Measurements from ENCODE around the gene SP4. TPM values are rescaled to one million over a fixed set of nuclear protein-coding genes. Genes with fewer than 3 reads are reported as not detected.

SP4 gene
- 4.8 and 6.8 TPM in 2 replicates for total RNA-seq

DNA sequence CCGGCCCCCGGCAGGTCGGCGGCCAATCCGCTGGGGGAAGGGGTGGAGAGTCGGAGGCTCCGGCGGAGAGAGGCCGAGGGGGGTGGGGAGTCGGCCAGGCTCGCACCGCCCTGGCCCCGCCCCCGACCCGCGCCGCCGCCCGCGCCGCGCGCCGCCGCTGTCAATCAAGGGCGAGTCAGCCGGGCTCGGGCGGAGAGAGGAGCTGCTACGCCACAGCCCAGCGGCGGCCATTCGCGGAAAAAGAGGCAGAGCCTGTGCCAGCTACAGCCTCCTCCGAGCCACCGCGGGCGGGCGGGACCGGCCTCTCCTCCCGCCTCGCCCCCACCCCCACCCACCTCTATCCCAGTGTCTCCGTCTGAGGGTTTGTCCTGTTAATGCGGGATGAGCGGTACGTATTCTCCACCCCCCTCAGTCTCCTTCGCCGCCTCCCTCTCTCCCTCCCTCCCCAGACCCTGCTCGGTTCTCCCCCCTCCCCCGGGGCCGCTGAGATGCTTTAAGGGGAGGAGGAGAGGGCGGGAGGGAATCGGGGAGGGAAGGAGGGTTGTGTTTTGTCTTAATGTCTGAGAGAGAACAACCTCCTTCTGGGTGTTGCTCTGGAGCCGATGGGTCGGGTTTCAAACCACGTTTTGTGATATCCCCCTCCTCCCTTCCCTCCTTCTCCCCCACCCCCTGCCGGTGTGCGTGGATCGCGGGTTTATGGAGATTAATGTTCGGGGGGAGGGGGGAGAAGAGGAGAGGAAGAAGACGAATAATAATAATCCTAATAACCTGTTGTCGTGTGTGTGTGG is at the start of gene SP4:
Gene SP4 (plus strand): TSS at position 213 of the 788 bp plus-strand sequence. CDS start 169 bp downstream, at position 382.

DNA sequence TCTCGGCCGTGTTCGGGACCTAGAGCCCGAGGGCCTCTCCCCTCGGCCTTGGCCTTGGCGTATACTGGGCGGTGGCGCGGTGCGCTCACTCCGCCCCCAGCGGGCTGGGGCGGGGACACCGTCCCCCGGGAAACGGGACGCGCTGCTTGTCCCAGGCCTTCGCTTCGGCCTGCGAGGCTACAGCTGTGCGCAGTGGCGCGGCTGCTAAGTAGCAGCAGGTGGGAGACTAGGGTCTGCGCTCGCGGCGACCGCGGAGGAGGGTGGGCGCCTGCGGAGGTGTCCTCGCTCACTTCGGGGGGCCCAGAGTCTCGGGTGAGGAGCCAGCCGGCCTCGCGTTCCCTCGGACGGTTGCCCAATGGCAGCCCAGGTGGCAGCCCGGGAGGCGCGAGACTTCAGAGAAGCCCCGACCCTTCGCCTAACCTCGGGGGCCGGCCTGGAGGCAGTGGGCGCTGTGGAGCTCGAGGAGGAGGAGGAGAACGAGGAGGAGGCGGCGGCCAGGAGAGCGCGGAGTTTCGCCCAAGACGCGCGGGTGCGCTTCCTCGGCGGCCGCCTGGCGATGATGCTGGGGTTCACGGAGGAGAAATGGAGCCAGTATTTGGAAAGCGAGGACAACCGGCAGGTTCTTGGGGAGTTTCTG is 115.1 kb downstream of the SP4 start, which contains the start of gene DNAH11:
Gene DNAH11 (plus strand): TSS at position 149 of the 637 bp plus-strand sequence. CDS start 207 bp downstream, at position 356.

Other genes starting within 250 kb of the SP4 start
- 0.92 and 2.5 TPM in 2 replicates for gene DNAH11, start 115.0 kb downstream of the SP4 start, total RNA-seq